GM19468 (cell line): Measurements from ENCODE around the gene DHCR24.

Experiments used
- ATAC-seq: cut with Tn5 transposase; IDR thresholded peaks from one replicate; pipeline ENCODE4 v1.9.1; 2021; ENCODE audit warnings: mild to moderate bottlenecking, moderate library complexity, moderate number of reproducible peaks; ENCODE audit not compliant: unreplicated experiment; ENCODE audit errors: extremely low read depth

The DHCR24 gene

DNA sequence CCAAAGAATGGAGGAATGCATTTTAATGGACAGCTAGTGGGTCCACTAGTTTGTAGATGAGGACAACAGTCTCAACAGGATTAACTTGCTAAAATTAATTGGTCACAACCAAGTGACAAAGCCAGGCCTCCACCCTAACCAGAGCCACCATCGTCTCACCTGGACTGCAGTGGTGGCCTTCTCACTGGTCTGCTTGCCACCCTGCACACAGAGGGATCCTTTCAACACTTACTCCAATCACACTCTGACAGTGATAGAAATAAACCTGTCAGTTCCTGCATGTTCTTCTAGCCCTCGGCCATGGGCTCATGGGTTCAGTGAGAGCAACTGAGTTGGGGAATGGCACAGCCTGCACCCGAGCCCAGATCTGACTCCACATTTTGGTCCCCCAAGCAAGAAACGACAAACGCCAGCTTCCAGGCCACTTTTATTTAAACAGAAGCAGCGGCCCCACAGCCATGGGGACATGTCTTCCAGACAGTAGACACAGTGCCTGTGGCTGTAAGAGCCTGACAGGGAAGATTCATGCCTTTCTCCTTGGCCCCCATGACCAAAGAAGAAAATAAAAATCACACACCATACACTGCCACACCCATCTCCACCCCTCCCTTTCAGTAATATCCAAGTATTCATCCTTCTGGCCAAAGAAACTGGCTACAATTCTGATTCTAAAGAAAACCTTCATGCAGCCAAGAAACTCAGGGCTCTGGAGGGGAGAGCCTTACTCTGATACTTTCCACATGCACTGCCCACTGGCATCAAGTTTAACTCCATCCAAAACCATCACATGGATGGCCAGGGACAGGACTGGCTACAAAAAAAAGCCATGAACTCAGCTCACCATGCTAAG is 37.6 kb downstream of the DHCR24 start:
- no peak for ATAC-seq

- ATAC-seq, result no peak
These were observed 38.7 kb downstream of the DHCR24 start for GRCh38 chr1:54848134-54848948.

GRCh38 chr1:54846716-54847284 is 40.2 kb downstream of the DHCR24 start:
- no peak for ATAC-seq

DNA sequence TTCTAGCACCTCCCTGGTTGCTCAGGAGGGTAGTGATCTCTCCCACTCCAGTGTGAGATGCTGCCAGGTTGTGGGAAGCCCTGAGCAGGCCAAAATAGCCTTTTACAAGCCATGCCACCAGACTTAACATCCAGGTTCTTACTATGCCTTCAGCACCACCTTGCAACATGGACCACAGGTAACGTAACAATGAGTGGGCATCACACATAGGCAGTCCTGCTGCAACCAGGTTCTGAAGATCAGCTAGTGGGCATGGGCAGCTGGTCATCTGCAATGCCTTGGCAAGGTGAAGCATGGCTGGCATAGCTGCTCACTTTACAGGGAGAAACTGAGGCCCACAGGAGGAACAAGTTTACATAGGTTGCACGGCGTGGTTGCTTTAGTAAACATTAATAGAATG is 40.7 kb downstream of the DHCR24 start:
- ATAC-seq, result no peak

DNA sequence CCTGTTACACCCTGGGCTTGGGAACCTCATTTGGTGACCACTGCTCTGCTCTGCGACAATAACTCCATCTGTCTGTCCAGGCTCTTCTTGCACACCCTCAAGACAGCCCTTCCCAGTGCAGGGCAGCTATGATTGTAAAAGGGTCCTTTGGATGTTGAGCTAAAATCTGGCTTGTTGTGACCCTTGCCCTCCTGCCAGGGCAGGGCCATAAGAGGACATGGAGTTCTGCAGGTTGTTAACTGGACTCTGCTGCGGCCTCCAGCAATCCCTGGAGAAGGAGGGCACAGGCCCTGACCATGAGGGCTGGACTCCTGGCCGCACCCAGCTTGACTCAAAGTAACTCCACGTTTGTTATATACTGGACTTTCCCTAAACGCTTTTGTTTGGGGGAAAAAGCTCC is 41.2 kb downstream of the DHCR24 start:
- no peak for ATAC-seq

DNA sequence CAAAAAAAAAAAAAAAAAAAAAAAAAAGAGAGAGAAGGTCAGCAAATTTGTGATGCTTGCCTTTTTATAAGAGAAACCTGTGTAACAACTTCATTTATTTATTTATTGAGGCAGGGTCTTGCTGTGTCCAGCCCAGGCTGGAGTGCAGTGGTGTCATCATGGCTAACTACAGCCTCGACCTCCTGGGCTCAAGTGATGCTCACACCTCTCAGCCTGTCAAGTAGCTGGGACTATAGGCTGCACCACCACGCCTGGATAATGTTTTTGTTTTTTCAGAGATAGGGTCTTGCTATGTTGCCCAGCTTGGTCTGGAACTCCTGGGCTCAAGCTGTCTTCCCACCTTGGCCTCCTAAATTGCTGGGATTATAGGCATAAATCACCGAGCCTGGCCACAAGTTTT is 42.4 kb downstream of the DHCR24 start:
- ATAC-seq, result no peak

DNA sequence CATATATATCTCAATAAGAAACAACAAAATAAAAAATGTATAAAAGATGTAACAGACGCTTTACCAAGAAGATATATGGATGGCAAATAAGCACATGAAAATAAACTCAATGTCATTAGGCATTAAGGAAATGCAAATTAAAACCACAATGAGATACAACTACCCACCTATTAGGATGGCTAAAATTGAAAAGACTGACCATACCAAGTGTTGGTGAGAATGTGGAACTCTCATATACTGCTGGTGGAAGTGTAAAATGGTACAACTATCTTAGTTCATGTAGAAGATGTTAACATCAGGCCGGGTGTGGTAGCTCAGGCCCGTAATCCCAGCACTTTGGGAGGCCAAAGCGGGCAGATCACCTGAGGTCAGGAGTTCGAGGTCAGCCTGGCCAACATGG is 43.5 kb downstream of the DHCR24 start:
- ATAC-seq, result no peak

- ATAC-seq, result no peak
These were observed 44.0 kb downstream of the DHCR24 start for GRCh38 chr1:54842963-54843362.

GRCh38 chr1:54842206-54842915 is 44.6 kb downstream of the DHCR24 start:
- no peak for ATAC-seq

GRCh38 chr1:54839824-54840223 is 47.2 kb downstream of the DHCR24 start:
- ATAC-seq, result no peak

DNA sequence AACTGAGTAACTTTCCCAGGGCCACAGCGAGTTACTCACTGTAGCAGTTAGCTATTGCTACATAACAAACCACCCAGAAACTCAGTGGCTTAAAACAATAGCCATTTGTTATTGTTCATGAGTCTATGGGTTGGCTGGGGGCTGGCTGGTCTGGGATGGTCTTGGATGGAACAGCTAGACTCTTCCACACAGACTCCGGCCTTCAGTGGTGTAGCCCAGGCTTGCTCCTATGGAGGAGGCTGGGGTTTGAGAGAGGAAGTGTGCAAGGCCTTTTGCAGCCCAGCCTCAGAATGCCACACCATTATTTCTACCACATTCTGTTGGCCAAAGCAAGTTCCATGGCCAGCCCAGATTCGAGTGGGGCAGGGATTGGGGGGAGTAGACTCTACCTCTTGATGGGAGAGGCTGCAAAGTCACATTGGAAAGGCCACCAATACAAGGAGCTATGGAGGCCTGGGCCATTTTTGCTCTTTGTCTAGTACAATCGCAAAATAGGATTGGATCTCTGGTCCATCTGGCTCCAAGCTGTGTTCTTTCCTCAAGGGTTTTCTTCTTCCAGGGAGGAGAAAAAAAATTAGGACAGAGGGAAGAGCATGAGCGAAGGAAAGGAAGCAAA is 48.3 kb downstream of the DHCR24 start:
- no peak for ATAC-seq

GRCh38 chr1:54837002-54837853 is 49.8 kb downstream of the DHCR24 start:
- ATAC-seq, result no peak

- no peak for ATAC-seq
These were observed 50.4 kb downstream of the DHCR24 start for GRCh38 chr1:54836594-54836993.

- no peak for ATAC-seq
These were observed 51.0 kb downstream of the DHCR24 start for GRCh38 chr1:54835970-54836369.

DNA sequence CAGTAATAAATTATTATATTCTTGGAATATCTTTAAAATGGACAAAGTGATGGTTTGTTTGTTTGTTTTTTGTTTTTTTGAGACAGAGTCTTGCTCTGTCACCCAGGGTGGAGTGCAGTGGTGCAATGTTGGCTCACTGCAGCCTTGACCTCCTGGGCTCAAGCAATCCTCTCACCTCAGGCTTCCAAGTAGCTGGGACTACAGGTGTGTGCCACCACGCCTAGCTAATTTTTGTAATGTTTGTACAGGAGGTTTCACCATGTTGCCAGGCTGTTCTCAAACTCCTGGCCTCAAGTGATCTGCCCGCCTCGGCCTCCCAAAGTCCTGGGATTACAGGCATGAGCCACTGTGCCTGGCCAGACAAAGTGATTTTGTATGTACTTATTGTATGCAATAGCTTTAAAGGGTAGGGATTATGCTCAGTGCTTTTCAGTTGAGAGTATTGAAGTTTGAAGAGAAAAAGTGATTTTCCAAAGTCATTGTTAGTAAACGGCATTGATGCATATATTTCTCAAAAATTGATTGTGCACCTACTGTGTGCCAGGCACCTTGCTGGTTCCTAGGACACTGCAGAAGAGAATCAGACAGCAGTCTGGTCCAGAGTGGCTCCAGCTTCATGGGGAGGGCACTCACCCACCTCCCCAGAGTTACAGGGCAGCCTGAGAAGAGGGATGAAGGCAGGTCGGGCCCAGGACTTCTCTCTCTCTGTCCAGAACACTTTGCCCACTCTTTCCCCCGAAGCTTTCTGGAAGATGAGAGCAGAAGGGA is 51.7 kb downstream of the DHCR24 start:
- no peak for ATAC-seq

- ATAC-seq, result no peak
These were observed 52.9 kb downstream of the DHCR24 start for GRCh38 chr1:54834007-54834541.

GRCh38 chr1:54833121-54833520 is 53.9 kb downstream of the DHCR24 start:
- ATAC-seq, result no peak

- ATAC-seq, result no peak
These were observed 60.7 kb downstream of the DHCR24 start for GRCh38 chr1:54826226-54826816.
